Endothelial cell of umbilical vein (primary cell): ENCODE results near the gene CCND2. TPM values are rescaled to one million over a fixed set of nuclear protein-coding genes. Genes with fewer than 3 reads are reported as not detected.

Experiments
- BruUV-seq: library from RNA; stranded (reverse); fragments of 400-500 nt; replicated peaks from 2 replicates; lab custom pipeline; 2021; lab: Mats Ljungman, UMichigan
- CTCF ChIA-PET: fragments of 300-600, 350-600 bp; sonication (Branson Sonifier 250); formaldehyde crosslinking; loops from one replicate; lab custom pipeline; 2021; ENCODE audit warnings: antibody characterized with exemption, inconsistent platforms; lab: Charles Lee
- POLR2A ChIA-PET: fragments of 300-600, 350-600 bp; sonication (Branson Sonifier 250); formaldehyde crosslinking; loops from one replicate; lab custom pipeline; 2021; ENCODE audit warnings: antibody characterized with exemption, inconsistent platforms; lab: Charles Lee
- DNase-seq: peaks from one replicate; pipeline ENCODE4 v3.0.0-alpha.2; 2011; ENCODE audit warnings: low read depth, low spot score
- FAIRE-seq: peaks from 2 replicates; lab custom pipeline; 2011; peaks lifted over from hg19 to GRCh38; lab: Jason Lieb, UNC
- H2AFZ ChIP-seq: 2 replicates; pipeline ENCODE4 v1.6.0; 2012; ENCODE audit warnings: low read depth, low read length, control low read depth, inconsistent platforms
- H3K27ac ChIP-seq: 2 replicates; pipeline ENCODE4 v1.5.1; 2011; ENCODE audit warnings: low read depth, mild to moderate bottlenecking, control low read depth, low read length, moderate library complexity; ENCODE audit not compliant: insufficient read depth
- H3K27me3 ChIP-seq, 2 experiments: 2 replicates each; pipeline versions ENCODE4 v1.6.0 to v1.6.1; 2011; ENCODE audit warnings: low read length in 2 of 2, mixed read lengths in 1 of 2; ENCODE audit not compliant: control insufficient read depth in 2 of 2, insufficient read depth in 2 of 2
- H3K36me3 ChIP-seq, 2 experiments: 2 replicates in 1 of 2; 3 replicates in 1 of 2; pipeline ENCODE4 v1.5.1; 2011; ENCODE audit warnings: low read length in 2 of 2, mild to moderate bottlenecking in 1 of 2, moderate library complexity in 1 of 2; ENCODE audit not compliant: control insufficient read depth in 2 of 2, insufficient read depth in 2 of 2; ENCODE audit errors: extremely low read depth in 1 of 2
- H3K4me1 ChIP-seq: 3 replicates; pipeline ENCODE4 v1.5.1; 2011; ENCODE audit warnings: mild to moderate bottlenecking, low read length; ENCODE audit not compliant: control insufficient read depth, insufficient read depth; ENCODE audit errors: extremely low read depth
- H3K4me2 ChIP-seq: 2 replicates; pipeline ENCODE4 v1.6.1; 2011; ENCODE audit warnings: low read length, control low read depth, mixed read lengths; ENCODE audit not compliant: insufficient read depth
- H3K4me3 ChIP-seq, 3 experiments: fragments of 200-600 bp in 1 of 3; sonication (generic), shearing (Covaris generic) in 1 of 3; replicated peaks in 1 of 3; 2 replicates each; pipeline ENCODE4 v1.5.1; 2011 to 2016; ENCODE audit warnings: control low read depth in 3 of 3, low read length in 3 of 3, mild to moderate bottlenecking in 2 of 3, inconsistent platforms in 1 of 3, low read depth in 1 of 3, moderate library complexity in 1 of 3; ENCODE audit not compliant: insufficient read depth in 1 of 3
- H3K79me2 ChIP-seq: 2 replicates; pipeline ENCODE4 v1.6.0; 2012; ENCODE audit warnings: low read length, inconsistent platforms; ENCODE audit not compliant: control insufficient read depth, insufficient read depth
- H3K9ac ChIP-seq: replicated peaks from 2 replicates; pipeline ENCODE3; 2011; ENCODE audit warnings: low read length, control low read depth; ENCODE audit not compliant: insufficient read depth; ENCODE audit errors: extremely low read depth
- H3K9me1 ChIP-seq: replicated peaks from 3 replicates; pipeline ENCODE4 v1.6.0; 2011; ENCODE audit warnings: mild to moderate bottlenecking, low read length; ENCODE audit not compliant: control insufficient read depth, insufficient read depth; ENCODE audit errors: extremely low read depth
- H3K9me3 ChIP-seq: replicated peaks from 2 replicates; pipeline ENCODE4 v1.5.1; 2012; ENCODE audit warnings: low read length, inconsistent platforms; ENCODE audit not compliant: control insufficient read depth, insufficient read depth
- H4K20me1 ChIP-seq: replicated peaks from 2 replicates; pipeline ENCODE3; 2011; ENCODE audit warnings: mild to moderate bottlenecking, low read length; ENCODE audit not compliant: control insufficient read depth, insufficient read depth; ENCODE audit errors: extremely low read depth
- CTCF ChIP-seq, 2 donors: IDR thresholded peaks; 1 replicate in 1 of 2; 2 replicates in 1 of 2; pipeline ENCODE4 v1.5.1; 2011; ENCODE audit warnings: low read length in 2 of 2, mild to moderate bottlenecking in 2 of 2, moderate library complexity in 2 of 2, control low read depth in 1 of 2, inconsistent platforms in 1 of 2, low read depth in 1 of 2; ENCODE audit not compliant: insufficient read depth in 1 of 2; ENCODE audit errors: extremely low read depth in 1 of 2
- EZH2 ChIP-seq: IDR thresholded peaks from 2 replicates; pipeline ENCODE4 v1.6.1; 2012; ENCODE audit warnings: borderline replicate concordance, low read depth, mild to moderate bottlenecking, moderate library complexity, low read length, inconsistent platforms; ENCODE audit not compliant: severe bottlenecking
- FOS ChIP-seq: IDR thresholded peaks from 2 replicates; pipeline ENCODE4 v1.6.1; 2011; ENCODE audit warnings: mild to moderate bottlenecking, low read length, moderate library complexity, borderline replicate concordance; ENCODE audit not compliant: insufficient read depth
- GATA2 ChIP-seq: IDR thresholded peaks from 2 replicates; pipeline ENCODE4 v1.7.0; 2011; ENCODE audit warnings: low read depth, mild to moderate bottlenecking, moderate library complexity, mixed read lengths, low read length; ENCODE audit not compliant: insufficient read length, insufficient read depth
- JUN ChIP-seq: IDR thresholded peaks from 2 replicates; pipeline ENCODE4 v1.6.1; 2011; ENCODE audit warnings: borderline replicate concordance, low read depth; ENCODE audit not compliant: insufficient read length, insufficient read depth
- MYC ChIP-seq: IDR thresholded peaks from one replicate; pipeline ENCODE4 v1.6.1; 2011; ENCODE audit warnings: mild to moderate bottlenecking, low read depth, low read length
- POLR2A ChIP-seq: IDR thresholded peaks from 2 replicates; pipeline ENCODE4 v1.6.1; 2012; ENCODE audit warnings: low read depth, mild to moderate bottlenecking, control low read depth, low read length
- POLR2AphosphoS5 ChIP-seq: IDR thresholded peaks from 2 replicates; pipeline ENCODE4 v1.6.1; 2012; ENCODE audit warnings: low read depth, mild to moderate bottlenecking, control low read depth, low read length, moderate library complexity; ENCODE audit not compliant: insufficient read depth
- dilution Hi-C: fragments of 300-500 bp; cut with MboI; formaldehyde crosslinking; loops from one replicate; pipeline ENCODE4 v1.15.0; 2019; ENCODE audit warnings: low sequenced_read_pairs; ENCODE audit not compliant: extremely low pct_ligation_motif_present
- intact Hi-C: fragments of 100-400 bp; cut with micrococcal nuclease; formaldehyde crosslinking; loops from one replicate; pipeline ENCODE4 v1.10.0; 2022
- polyA plus RNA-seq, 4 experiments: library from polyadenylated mRNA; depleted of rRNA in 3 of 4; stranded (reverse) in 3 of 4; unstranded in 1 of 4; fragments of >200 nt; gene quantifications; 2 replicates each; pipeline versions ENCODE4 v1.2.1 to v1.2.3, GENCODE V29; 2011 to 2012; ENCODE audit warnings: missing spikeins in 1 of 4
- total RNA-seq: library from RNA; stranded (reverse); gene quantifications from 2 replicates; pipeline ENCODE4 v1.2.3, GENCODE V29; 2021
- TF ChIP-seq, protein P1 (sequence below): IDR thresholded peaks from 2 replicates; pipeline ENCODE4 v1.6.1; 2011; ENCODE audit not compliant: insufficient read depth, insufficient read length

CCND2 gene
- total and polyA plus RNA-seq, 2 donors (not counting 3 experiments of a cell fraction or from before 2014, with no cell fraction given) = 0.68 to 3.4 TPM

GRCh38 chr12:4227046-4227445 is 46.5 kb upstream of the CCND2 start:
- Histone ChIP-seq H2AFZ (no peak overlapping the region), H3K9me3 (no peaks in the 10 kb centered on the region), H3K27me3 (no peaks in the 10 kb centered on the region), H3K4me3 (no peak overlapping the region), H3K27ac (no peak overlapping the region), H3K9ac (no peak overlapping the region), H3K4me1 (no peaks in the 10 kb centered on the region), H3K36me3 (no peaks in the 10 kb centered on the region), H3K4me2 (no peak overlapping the region), H4K20me1 (no peaks in the 10 kb centered on the region), H3K9me1 (no peaks in the 10 kb centered on the region), H3K79me2 (no peaks in the 10 kb centered on the region)
- DNase-seq (no peak), FAIRE-seq (no peak)
- ChIA-PET CTCF (no interaction called here), POLR2A (no interaction called here)
- intact Hi-C loops (no loop called here), dilution Hi-C loops (no loop called here)
- TF ChIP-seq GATA2 = no peak
- TF ChIP-seq FOS = no peak
- TF ChIP-seq, protein P1, sequence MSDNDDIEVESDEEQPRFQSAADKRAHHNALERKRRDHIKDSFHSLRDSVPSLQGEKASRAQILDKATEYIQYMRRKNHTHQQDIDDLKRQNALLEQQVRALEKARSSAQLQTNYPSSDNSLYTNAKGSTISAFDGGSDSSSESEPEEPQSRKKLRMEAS = no peak
- no peak for TF ChIP-seq EZH2
- no peak for TF ChIP-seq POLR2AphosphoS5
- TF ChIP-seq POLR2A = no peak
- TF ChIP-seq MYC = no peak
- no peak for TF ChIP-seq JUN
- no peak for TF ChIP-seq CTCF (IDR thresholded peaks at IDR 0.05; ENCODE audit: extremely low read depth in 1 of 2, insufficient read depth in 1 of 2, low read depth in 1 of 2, low read length in 2 of 2)
- BruUV-seq = no TSS peak
